HepG2 (cell line): ENCODE data around the gene SYMPK. TPM values are rescaled to one million over a fixed set of nuclear protein-coding genes. Genes with fewer than 3 reads are reported as not detected.
A peak's percentile ranks its signal among the peaks of the same experiment; 100 is the strongest.

Experiments used
- BORCS8-MEF2B ChIP-seq: sonication (generic); formaldehyde crosslinking; IDR thresholded peaks from 2 replicates; pipeline ENCODE4 v1.8.0; 2022; ENCODE audit warnings: mild to moderate bottlenecking, missing genetic modification reagents
- HNRNPLL ChIP-seq: fragments of 200-400 bp; formaldehyde crosslinking; IDR thresholded peaks from 2 replicates; pipeline ENCODE4 v1.6.1; 2017; ENCODE audit warnings: mild to moderate bottlenecking, low read depth, low read length; ENCODE audit not compliant: poor library complexity, severe bottlenecking
- KDM2A ChIP-seq: sonication (generic); formaldehyde crosslinking; IDR thresholded peaks from 2 replicates; pipeline ENCODE4 v1.4.0; 2020; ENCODE audit warnings: low read depth, missing genetic modification reagents, borderline replicate concordance
- PLRG1 ChIP-seq: fragments of 450-650 bp; conservative IDR thresholded peaks from 2 replicates; pipeline ENCODE4 v1.6.1; 2016
- POLR2A ChIP-seq, 2 experiments: IDR thresholded peaks; 2 replicates each; pipeline ENCODE4 v1.6.1; 2011; ENCODE audit warnings: low read depth in 2 of 2, low read length in 2 of 2, mild to moderate bottlenecking in 1 of 2, moderate library complexity in 1 of 2; ENCODE audit not compliant: insufficient read depth in 1 of 2
- SATB2 ChIP-seq: sonication (generic); formaldehyde crosslinking; IDR thresholded peaks from 2 replicates; pipeline ENCODE4 v1.5.0; 2020; ENCODE audit warnings: missing genetic modification reagents
- SNAPC4 ChIP-seq: sonication (generic); formaldehyde crosslinking; IDR thresholded peaks from 2 replicates; pipeline ENCODE4 v1.4.0; 2020; ENCODE audit warnings: mild to moderate bottlenecking, missing genetic modification reagents
- SP5 ChIP-seq: IDR thresholded peaks from 2 replicates; pipeline ENCODE4 v1.6.1; 2016; ENCODE audit warnings: low read depth, borderline replicate concordance
- TAF1 ChIP-seq: sonication (generic); formaldehyde crosslinking; IDR thresholded peaks from 2 replicates; pipeline ENCODE4 v1.4.0; 2020; ENCODE audit warnings: missing genetic modification reagents
- U2AF1 ChIP-seq: fragments of 200-400 bp; formaldehyde crosslinking; optimal IDR thresholded peaks from 2 replicates; pipeline ENCODE3; 2017; ENCODE audit warnings: mild to moderate bottlenecking, low read depth, low read length
- ZFAT ChIP-seq: sonication (generic); formaldehyde crosslinking; conservative IDR thresholded peaks from 2 replicates; pipeline ENCODE4 v1.8.1; 2023; ENCODE audit warnings: missing genetic modification reagents, inconsistent platforms
- ZNF10 ChIP-seq: sonication (generic); formaldehyde crosslinking; IDR thresholded peaks from 2 replicates; pipeline ENCODE4 v1.4.0; 2020; ENCODE audit warnings: mild to moderate bottlenecking, low read depth, missing genetic modification reagents, borderline replicate concordance
- ZNF44 ChIP-seq: sonication (generic); formaldehyde crosslinking; IDR thresholded peaks from 2 replicates; pipeline ENCODE4 v1.5.1; 2020; ENCODE audit warnings: mild to moderate bottlenecking, missing genetic modification reagents
- ZNF501 ChIP-seq: sonication (generic); formaldehyde crosslinking; IDR thresholded peaks from 2 replicates; pipeline ENCODE4 v1.5.1; 2020; ENCODE audit warnings: mild to moderate bottlenecking, moderate library complexity, missing genetic modification reagents
- polyA plus RNA-seq, 8 experiments: library from polyadenylated mRNA; depleted of rRNA in 3 of 8; stranded (reverse) in 7 of 8; unstranded in 1 of 8; fragments of >200 nt; fragmentation: Illumina TruSeq in 4 of 8; extraction: Trizol in 4 of 8; gene quantifications; 2 replicates each; pipeline versions ENCODE4 v1.2.1 to v1.2.3, GENCODE V29; 2011 to 2016; ENCODE audit warnings: low read depth in 4 of 8, missing spikeins in 1 of 8, mixed read lengths in 1 of 8; ENCODE audit not compliant: insufficient read depth in 1 of 8
- total RNA-seq, 5 experiments: library from RNA; depleted of rRNA; stranded (reverse); fragments of >200 nt; fragmentation: Illumina TruSeq; extraction: Trizol; gene quantifications; 2 replicates each; pipeline ENCODE4 v1.2.3, GENCODE V29; 2016; ENCODE audit warnings: low read depth in 1 of 5
- TF ChIP-seq, protein P1 (sequence below): sonication (generic); formaldehyde crosslinking; IDR thresholded peaks from 2 replicates; pipeline ENCODE4 v1.4.0; 2020; ENCODE audit warnings: missing genetic modification reagents
- TF ChIP-seq, protein P2 (sequence below): sonication (generic); formaldehyde crosslinking; IDR thresholded peaks from 2 replicates; pipeline ENCODE4 v1.4.0; 2020; ENCODE audit warnings: missing genetic modification reagents, borderline replicate concordance
- TF ChIP-seq, protein P3 (sequence below): sonication (generic); formaldehyde crosslinking; IDR thresholded peaks from 2 replicates; pipeline ENCODE4 v1.4.0; 2020; ENCODE audit warnings: missing genetic modification reagents

SYMPK gene
- total and polyA plus RNA-seq, 2 of the 13 experiments (the other 11 are each of a cell fraction or from before 2014, with no cell fraction given): 21.9 to 55.7 TPM

DNA sequence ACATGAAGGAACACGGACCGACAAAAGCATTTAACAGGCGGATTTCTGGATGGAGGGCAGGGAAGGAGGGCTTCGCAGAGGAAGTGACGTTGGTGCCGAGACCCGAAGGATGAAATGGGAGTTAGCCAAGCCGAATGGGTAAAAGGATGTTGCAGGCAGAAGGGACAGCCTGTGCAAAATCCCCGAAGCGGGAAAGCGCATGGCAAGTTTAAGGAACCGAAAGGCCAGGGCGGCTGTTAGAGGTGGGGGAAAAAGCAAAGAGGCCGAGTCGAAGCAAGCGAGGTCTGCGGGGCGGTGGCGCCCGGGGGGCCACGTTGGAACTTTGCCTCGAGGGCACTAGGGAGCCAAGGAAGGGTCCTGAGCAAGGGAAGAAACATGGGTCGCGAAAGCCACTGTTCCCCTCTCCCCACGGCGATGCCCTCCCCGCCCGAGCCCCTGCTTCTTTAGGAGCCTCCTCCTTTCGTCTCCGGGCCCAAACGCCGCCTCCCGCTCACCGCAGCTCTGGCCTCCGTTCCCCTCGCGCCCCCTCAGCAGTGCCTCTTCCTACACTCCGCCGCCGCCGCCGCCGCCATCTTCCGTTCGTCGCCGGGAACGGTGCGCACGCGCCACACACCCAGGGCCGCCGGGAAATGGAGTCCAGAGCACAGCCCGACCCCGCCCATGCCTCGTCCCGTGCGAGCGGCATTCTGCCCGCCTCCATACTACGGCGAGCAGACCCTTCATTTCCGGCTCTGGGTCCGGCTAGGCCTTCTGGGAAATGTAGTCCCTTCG is at the start of gene SYMPK (continued):
- TF ChIP-seq, protein P1, sequence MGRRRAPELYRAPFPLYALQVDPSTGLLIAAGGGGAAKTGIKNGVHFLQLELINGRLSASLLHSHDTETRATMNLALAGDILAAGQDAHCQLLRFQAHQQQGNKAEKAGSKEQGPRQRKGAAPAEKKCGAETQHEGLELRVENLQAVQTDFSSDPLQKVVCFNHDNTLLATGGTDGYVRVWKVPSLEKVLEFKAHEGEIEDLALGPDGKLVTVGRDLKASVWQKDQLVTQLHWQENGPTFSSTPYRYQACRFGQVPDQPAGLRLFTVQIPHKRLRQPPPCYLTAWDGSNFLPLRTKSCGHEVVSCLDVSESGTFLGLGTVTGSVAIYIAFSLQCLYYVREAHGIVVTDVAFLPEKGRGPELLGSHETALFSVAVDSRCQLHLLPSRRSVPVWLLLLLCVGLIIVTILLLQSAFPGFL (CRISPR knock-in tag): 0 out of 2 replicates have a peak, but pooled peaks have one; percentile 19
- TF ChIP-seq SATB2 (CRISPR knock-in tag) (no peak), HNRNPLL (peak; percentile 69), POLR2A (IDR thresholded peaks at IDR 0.05; ENCODE audit: insufficient read depth in 1 of 2, low read depth in 2 of 2, low read length in 2 of 2) (peak in 1 of 2 experiments; percentile 59; a peak in 3 of 4 replicates), SP5 (CRISPR knock-in tag) (peak; percentile 83), U2AF1 (no peak), BORCS8-MEF2B (CRISPR knock-in tag) (no peak), SNAPC4 (CRISPR knock-in tag) (no peak; the same call in 1 of the 2 replicates), TAF1 (peak; percentile 95), ZFAT (CRISPR knock-in tag) (no peak), ZNF44 (CRISPR knock-in tag) (no peak), ZNF10 (CRISPR knock-in tag) (no peak), PLRG1 (no peak), ZNF501 (CRISPR knock-in tag) (peak; percentile 66; the same call in 1 of the 2 replicates), KDM2A (peak; percentile 57; the same call in 1 of the 2 replicates)
- TF ChIP-seq, protein P2, sequence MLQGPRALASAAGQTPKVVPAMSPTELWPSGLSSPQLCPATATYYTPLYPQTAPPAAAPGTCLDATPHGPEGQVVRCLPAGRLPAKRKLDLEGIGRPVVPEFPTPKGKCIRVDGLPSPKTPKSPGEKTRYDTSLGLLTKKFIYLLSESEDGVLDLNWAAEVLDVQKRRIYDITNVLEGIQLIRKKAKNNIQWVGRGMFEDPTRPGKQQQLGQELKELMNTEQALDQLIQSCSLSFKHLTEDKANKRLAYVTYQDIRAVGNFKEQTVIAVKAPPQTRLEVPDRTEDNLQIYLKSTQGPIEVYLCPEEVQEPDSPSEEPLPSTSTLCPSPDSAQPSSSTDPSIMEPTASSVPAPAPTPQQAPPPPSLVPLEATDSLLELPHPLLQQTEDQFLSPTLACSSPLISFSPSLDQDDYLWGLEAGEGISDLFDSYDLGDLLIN (CRISPR knock-in tag): peak; percentile 42; the same call in 1 of the 2 replicates
- TF ChIP-seq, protein P3, sequence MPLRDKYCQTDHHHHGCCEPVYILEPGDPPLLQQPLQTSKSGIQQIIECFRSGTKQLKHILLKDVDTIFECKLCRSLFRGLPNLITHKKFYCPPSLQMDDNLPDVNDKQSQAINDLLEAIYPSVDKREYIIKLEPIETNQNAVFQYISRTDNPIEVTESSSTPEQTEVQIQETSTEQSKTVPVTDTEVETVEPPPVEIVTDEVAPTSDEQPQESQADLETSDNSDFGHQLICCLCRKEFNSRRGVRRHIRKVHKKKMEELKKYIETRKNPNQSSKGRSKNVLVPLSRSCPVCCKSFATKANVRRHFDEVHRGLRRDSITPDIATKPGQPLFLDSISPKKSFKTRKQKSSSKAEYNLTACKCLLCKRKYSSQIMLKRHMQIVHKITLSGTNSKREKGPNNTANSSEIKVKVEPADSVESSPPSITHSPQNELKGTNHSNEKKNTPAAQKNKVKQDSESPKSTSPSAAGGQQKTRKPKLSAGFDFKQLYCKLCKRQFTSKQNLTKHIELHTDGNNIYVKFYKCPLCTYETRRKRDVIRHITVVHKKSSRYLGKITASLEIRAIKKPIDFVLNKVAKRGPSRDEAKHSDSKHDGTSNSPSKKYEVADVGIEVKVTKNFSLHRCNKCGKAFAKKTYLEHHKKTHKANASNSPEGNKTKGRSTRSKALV: no peak; the same call in 1 of the 2 replicates
